ENCODE measurements around the gene TEX13B.

GRCh38 chrX:107978707-107979307, 3.4 kb downstream of the TEX13B start:
- TF ChIP-seq POLR2A (IDR thresholded peaks at IDR 0.05) = no peak
- TF ChIP-seq CTCF (IDR thresholded peaks at IDR 0.05) = peak; percentile 40 to 56 (median 48)

Measured in right lobe of liver (tissue), 4 donors.